CD4-positive, alpha-beta T cell treated with Interleukin-15 for 4 hours (primary cell): ENCODE results near the gene KDR.

Source experiments
- DNase-seq: peaks from one replicate; pipeline ENCODE4 v3.0.0-alpha.2; 2020; ENCODE audit warnings: low spot score

The KDR gene

DNA sequence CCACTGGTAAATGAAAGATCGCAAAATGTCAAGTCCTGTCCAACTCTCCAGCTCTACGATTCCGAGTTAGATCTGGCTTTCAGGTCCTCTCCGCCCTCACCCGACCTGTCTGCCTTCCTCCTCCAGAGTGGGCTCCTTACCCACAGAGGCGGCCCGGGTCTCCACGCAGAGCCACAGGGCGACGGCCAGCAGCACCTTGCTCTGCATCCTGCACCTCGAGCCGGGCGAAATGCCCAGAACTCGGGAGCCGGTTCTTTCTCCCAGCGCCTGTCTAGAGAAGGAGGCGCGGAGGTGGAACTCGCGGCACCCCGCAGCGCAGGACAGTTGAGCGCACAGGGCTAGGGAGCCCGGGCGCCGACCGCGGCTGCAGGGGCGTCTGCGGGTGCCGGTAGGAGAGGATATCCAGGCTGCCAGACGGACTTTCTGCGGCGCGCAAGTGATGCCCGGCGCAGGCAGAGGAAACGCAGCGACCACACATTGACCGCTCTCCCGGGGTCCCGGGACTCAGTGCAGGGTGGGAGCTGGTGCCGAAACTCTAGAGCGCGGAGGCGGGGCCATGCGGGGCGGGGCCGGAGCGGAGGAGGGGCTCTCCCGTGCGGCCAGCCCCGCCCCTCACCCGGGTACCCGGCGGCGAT is at the start of gene KDR:
KDR (minus strand) TSS at position 509 of the 635 bp plus-strand sequence; CDS start at position 207, 302 bp downstream.
- no peak for DNase-seq

DNA sequence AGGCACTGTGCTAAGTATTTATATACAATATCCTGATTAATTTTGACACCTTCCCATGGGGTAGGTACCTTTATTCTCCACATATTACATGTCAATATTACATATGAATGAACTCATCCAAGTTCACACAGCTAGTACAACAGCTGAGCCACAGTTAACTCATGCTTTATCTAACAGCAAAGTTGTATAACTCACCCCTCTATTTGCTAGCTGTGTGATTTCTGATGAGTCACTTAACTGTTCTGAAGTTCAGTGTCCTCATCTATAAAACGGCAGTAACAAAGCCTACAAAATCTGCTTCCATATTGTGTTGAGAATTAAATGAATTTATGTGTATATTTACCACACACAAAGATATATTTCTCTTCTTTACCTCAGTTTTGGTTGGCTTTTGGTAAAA is 48.2 kb upstream of the KDR start:
- no peak for DNase-seq

DNA sequence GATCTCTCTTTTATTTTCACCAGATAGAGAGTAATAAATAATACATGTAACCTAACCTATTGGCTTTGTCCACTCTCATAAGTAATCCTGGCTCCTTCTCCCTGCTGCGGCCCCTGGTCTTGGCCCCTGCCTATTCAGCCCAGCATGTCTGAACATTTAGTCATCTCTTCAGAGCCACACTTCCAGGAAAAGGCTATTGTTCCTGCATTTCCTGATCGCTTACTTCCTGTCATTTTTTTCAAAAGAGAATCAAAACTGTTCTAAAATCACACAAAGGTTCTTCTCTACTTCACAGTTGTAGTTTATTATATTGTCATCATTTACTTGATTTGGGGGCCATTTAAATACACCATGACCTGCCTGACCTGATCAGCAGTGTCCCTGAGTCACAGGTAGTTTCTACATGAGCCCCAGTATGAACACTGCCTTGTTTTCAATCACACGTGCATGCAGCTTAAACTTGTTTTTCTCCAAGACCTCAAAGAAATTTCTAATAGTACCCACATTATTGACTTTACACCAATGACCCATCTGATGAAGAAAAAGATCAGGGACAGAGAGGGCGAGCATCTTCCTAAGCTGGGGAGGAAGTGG is 47.4 kb upstream of the KDR start:
- DNase-seq: no peak

DNA sequence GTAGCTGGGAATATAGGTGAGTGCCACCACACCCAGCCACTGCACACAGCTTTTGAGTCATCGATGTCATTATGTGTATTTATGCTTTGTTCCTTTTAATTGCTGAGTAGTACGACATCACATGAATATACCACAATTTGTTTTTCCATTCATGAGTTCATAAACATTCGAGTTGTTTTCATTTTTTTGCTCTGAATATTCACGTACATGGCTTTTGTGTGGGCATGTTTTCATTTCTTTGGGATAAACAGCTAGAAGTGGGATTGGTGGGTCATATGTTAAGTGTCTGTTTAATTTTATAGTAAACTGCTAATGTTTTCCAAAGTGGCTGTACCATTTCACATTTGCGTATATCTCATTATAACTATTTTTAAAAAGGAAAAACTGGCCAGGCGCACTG is 45.1 kb upstream of the KDR start:
- DNase-seq: no peak

DNA sequence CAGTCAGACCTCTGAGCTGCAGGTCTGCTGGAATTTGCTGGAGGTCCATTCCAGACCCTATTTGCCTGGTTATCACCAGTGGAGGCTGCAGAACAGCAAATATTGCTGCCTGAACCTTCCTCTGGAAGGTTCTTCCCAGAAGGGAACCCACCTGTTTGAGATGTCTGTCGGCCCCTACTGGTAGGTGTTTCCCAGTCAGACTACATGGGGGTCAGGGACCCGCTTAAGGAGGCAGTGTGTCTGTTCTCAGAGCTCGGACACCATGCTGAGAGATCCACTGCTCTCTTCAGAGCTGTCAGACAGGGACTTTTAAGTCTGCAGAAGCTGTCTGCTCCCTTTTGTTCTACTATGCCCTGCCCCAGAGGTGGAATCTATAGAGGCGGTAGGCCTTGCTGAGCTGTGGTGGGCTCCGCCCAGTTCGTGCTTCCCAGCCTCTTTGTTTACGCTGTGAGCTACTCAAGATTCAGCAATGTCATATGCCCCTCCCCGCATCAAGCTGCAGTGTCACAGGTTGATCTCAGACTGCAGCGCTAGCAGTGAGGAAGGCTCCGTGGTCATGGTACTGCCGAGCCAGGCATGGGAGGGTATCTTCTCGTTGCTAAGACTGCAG is 44.1 kb upstream of the KDR start:
- no peak for DNase-seq

DNA sequence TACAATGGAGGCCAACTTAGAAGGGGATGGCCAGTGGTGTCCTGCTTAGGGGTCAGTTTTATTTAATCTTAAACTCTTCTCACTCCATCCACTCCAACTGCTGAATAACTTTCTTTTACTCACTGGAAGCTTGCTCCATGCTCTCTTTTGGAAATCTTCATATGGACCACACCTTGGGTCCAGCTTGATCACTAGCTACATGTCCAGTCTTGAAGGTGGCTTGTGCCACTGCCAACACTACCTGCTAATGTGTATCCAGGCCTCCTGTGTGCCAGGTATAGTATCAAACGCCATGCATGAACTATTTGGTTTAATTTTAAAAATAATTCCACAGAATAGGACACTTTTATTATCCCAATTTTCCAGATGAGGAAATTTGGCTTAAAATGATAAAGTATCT is 37.0 kb upstream of the KDR start:
- DNase-seq: no peak

DNA sequence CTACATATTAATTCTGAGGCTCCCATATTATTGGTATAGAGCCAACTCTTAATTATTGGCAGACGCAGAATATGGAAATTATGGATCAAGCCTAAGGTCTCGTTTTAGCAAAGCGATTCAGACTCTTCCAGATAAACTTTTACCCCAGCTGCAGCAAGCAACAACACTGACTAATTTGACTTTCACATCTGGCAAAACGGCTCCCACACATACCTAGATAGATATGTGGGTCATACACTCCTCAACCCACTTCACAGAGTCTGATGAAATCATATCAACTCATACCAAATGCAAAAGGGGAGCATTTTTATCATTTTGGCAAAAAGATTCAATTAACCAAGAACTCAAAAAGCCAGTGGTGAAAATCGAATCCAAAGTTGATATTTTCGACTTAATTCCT is 36.3 kb upstream of the KDR start:
- DNase-seq: no peak

DNA sequence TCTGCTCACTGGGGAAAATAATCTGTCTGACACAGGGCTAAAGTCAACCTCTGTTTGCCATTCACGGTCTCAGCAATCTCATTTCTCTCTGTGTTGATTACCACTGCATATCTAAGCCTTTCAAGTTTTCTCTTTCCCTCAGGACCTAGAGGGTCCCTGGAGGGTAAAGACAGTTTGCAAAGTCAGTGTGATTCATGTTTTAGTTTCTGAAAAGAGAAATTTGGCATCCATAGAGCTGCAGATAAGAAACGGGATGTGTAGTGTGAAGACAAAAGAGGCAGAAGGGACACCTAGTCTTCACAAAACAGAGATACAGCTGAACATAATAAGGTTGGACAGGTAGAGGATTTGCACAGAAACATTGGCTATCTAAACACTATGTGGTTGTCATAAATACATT is 34.5 kb upstream of the KDR start:
- no peak for DNase-seq

DNA sequence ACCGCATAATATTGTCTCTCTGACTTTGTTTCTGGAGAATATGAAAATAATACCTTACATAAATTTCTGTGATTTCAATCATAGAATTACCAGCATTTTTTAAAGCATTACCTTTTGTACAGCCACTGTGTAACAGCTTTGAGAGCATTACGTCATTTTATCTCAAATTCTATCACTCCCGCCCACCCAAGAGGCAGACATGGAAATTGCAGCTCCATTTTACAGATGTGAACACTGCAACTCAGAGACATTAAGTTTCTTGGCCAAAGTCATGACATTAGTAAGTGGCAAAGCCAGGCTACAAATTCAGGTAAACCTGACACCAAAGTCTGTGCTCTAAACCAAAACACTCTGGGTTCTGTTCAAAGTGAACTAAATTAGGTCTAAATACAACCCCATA is 33.6 kb upstream of the KDR start:
- DNase-seq: no peak

DNA sequence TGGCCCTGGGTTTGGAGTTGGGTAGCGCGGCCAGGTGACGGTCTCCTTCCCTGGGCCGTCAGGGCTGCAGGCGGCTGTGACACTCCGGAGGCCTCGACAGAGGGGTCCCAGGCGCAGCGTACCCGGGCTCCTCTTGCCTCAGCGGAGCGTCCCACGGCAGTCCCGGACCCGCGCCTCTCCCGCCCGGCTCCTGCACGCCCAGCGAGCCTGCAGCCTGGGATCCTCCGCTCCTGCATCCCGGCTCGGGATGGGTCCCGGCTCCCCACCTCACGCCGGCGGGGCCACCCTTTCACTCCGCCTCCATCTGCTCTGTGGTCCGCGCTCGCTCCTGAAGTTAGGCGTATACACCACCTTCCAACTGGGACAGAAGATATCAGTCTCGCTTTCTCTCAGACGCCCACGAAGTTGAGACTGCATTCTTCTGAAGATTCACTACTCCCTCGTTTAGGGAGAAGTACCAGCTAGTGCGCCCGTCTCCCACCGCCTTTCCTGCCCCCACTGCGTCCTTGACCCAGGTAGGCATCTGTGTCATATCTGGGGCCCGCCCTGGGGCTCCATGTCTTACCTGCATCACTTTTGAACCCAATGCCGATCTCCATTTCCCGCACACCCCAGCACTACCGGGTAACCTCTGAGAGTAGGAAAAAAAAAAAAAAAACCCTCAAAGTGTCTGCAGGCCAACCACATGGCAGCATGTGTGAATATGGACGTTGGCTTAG is 32.3 kb upstream of the KDR start:
- DNase-seq: no peak

DNA sequence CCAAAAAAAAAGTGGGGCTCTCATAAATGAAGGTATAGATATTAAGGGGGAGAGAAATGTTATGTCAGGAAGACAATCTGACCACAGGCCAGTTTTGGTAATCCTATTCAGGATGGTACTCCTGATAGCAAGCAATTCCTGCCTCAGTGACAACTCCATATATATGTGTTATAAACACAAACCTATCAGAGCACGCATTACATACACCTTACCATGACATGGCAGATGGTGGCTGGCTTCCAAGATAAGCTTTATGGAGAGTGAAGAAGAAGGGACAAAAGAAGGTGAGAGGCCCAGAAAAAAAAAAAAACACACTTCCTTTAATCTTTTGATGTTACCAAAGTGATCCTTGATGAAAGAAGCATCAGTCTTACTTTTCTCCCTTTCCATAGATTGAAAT is 29.5 kb upstream of the KDR start:
- DNase-seq: no peak

DNA sequence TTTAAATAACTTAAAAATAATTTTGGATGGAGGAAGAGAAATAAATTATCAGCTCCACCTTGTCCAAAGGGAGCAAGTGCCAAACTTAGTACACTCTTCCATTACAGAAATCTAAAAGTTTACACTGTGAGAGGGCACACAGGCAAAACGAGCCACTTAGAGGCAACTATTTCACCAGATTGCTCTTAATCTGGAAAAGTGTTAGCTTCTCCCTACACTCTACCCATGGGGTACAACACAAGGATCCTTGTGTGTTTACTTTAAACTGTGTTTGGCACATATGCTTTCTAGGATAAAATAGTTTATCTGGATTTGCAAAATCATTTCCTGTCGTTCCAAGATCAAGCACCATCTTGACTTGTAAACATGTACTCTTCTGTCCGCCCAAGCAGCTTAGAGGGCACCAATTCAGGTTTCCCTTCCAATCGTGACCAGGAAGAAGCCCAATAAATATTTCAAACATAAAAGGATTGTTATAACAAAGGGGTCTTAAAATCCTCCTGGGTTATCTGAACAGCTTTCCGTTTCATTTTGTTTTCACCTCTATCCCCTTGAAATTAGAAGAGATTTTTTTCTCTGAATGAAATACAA is 29.0 kb upstream of the KDR start:
- no peak for DNase-seq

DNA sequence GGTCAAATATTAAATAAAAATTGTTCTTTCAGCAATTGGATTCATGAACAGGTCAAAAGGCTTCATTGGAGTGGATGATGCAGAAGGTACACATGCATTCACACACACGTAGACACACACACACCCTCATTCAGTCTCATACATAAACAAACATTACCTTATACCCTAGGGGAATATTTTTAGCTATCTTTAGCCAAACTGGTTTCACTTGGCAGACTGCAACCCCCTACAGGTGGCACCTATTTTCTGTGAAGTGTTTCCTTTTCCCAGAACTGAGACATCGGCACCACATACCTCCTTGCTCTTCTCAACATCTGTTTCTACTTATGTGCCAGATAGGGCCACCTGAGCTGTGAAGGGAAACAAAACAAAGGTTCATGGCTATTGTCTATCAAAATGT is 18.5 kb upstream of the KDR start:
- DNase-seq: no peak

DNA sequence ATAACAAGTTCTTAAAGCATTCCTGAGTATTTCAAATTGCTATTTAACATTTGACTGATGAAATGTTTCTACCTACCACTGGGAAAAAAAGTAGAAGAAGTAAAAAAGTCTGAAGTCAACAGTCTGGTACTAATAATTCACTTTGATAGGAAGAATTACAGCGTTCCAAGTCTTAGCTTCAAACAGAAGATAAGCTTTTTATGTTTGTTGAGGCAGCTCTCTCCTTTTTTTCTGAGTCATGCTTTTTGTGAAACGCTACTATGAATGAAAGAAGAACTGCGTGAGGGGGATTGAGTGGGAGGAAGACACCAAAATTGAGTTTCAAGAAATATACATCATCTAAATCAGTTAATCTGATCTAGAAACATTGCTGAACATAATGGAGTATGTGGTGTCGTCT is 13.0 kb upstream of the KDR start:
- no peak for DNase-seq

DNA sequence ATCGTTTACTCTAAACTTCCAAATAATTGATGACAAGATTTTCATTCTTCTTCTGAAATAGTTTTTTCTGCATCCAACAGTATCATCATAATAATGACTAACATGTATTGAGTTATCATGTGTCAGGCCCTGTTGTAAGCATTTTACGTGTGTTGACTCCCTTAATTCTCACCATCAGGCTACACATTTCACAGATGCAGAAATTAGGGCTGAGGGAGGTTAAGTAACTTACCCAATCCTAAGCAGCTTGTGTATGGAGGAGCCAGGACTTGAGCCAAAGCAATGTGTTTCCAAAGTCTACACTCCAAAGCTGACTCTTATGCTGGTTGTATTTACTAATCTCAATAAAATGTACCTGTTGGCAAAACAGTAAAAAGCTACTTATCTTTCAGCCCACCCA is 11.2 kb upstream of the KDR start:
- no peak for DNase-seq

DNA sequence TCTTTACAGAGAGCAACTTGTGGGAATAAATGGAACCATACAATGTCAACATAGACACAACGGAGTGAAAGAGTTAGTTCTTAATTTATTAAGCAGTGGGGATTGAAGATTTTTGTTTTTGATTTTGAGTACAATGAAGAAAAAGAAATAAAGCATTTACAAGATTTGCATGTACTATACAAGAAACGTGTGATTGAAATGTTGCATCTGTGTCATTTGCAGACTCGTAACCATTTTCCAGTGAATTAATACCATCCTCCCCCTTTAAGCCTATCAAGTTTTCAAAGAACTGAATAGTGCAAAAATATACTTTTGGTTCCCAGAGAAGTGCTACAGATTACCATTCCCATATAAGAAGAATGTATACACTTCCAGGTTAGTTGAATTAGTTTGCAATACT is 8.6 kb upstream of the KDR start:
- DNase-seq: no peak

DNA sequence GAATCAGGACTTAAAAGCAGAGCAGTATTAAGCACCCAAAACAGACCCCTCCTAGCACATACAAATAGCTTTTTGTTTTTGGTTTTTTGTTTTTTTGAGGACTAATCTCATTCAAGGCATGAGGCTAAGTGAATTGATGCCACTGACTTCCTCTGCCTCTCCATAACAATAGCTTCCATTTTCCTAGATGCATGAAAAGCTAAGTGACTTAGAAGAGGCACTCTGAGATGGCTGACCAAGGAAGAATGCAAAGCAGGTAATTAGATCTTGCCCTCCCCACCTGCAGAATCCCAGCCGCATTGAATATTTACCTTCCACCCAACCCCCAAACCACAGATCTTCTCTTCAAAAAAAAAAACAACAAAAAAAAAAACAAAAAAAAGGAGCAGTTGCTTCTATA is 7.4 kb upstream of the KDR start:
- no peak for DNase-seq

DNA sequence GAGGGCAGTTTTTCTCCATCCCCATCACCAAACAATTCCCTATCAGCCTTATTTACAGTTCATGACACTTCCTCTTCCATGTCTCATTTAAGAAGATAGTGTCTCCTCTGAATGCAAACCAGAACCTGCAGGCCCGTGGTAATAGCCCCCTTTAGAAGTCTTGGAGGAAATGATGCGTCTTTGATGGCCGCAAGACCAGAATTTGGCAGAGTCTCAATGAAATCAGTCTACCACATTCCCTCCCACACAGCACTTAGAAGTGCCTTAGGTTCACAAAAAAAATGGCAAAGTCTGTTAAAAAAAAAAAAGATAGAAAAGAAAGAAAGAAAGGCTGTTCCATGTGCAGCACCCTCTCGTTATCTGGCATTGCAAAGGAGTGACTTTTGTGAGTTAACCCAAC is 2.1 kb upstream of the KDR start:
- DNase-seq: no peak

DNA sequence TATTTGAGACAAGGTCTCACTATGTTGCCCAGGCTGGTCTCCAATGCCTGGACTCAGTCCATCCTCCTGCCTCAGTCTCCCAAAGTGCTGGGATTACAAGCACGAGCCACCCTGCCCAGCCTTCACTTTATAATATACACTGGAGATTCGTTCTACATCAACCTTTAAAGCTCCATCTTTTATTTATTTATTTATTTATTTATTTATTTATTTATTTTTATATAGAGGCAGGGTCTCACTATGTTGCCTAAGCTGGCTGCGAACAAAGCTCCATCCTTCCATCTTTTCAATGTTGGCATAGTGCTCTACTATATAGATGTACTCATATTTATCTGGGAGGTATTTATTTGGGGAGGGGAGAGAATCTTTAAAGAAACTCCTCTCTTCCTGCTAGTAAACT is 1.7 kb upstream of the KDR start:
- DNase-seq: no peak

DNA sequence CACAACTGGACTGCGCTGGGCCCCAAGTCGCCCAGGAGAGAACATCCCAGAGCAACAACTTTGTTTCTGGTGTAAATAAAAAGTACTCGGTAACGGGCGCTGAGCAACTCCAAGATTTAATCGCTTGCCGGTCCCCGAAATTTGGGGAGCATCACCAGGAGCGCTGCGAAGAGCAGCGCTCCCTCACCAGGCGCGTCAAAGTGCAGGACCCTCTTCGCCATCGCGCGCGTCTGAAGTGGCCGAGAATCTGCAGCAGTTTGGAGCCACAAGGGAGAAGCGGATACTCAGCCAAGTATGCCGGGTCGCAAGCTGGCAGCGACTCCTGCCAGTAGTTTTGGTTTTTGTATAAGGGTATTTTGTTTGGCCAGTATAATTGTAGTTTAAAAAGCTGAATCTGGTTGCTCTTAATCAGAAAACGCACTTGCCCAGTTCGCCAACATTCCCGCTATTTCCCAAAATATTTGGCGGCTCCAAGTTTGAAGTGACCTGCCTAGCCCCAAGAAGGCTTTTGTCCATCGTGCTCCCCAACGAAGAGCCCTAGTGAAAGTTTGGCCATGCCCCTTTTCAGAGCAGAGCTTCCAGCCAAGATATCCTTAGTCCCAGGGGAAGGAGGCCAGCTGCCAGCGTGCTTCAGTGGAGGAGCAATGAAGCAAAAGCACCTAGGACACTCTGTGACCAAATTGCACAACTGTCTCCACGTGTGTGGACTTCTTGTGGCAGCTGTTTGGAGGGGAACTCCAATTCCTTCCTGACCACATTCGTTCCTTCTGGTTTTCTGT is 557 bp upstream of the KDR start:
- DNase-seq: no peak

DNA sequence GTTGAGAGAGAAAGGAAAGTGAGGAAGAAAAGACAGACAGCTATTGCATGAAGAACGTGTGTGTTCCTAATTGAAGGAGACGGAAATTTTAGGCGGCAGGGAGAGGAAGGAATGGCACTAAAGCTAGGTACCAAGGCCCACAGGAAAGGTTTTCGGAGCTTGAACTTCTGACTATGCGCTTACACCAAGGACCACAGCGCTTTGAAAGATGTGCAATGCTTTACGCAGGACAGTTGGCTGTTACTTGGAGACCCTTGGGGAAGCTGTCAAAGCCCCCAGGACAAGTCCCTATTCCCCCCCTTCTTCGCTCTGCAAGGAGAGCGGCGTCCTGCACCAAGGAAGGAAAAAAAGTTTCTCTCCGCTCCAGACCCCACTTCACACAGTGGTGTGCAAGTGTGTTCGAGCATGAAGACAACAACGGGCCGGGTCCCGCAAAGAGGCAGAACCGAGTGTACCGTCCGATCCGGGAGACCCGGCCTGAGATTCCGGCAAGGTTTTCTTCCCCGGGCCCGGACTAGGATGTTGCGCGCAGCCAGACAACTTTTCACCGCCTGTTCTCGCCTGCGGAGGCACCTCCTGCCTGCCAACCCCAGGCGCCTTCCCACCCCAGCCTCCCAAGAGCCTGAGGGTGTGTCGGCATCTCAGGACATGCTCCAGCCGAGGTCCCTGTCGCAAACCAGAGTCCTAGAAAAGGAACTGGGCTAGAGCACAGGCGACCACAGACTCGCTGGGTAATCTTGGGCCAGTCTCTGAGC is 896 bp downstream of the KDR start:
- DNase-seq: no peak
